HG03442 (cell line): ENCODE results near the gene LMNTD2.
A peak's percentile ranks its signal among the peaks of the same experiment; 100 is the strongest.
"Not testable (repeated sequence)": the region's sequence is repeated elsewhere in the genome, so short reads cannot be mapped to it uniquely, and the experiment has no call there.

ENCODE experiments used
- ATAC-seq: cut with Tn5 transposase; IDR thresholded peaks from one replicate; pipeline ENCODE4 v1.9.1; 2021; ENCODE audit warnings: mild to moderate bottlenecking, moderate library complexity; ENCODE audit not compliant: unreplicated experiment

LMNTD2 gene

GRCh38 chr11:587546-587945 is 27.0 kb upstream of the LMNTD2 start:
- ATAC-seq: no peak

- no peak for ATAC-seq
These were observed 26.1 kb upstream of the LMNTD2 start for GRCh38 chr11:586376-587316.

GRCh38 chr11:584287-584686 is 23.7 kb upstream of the LMNTD2 start:
- no peak for ATAC-seq

GRCh38 chr11:581752-582151 is 21.2 kb upstream of the LMNTD2 start:
- no peak for ATAC-seq

GRCh38 chr11:581342-581741 is 20.8 kb upstream of the LMNTD2 start:
- ATAC-seq: no peak

- ATAC-seq: no peak
These were observed 19.5 kb upstream of the LMNTD2 start for GRCh38 chr11:579830-580601.

GRCh38 chr11:578276-579035 is 17.9 kb upstream of the LMNTD2 start:
- no peak for ATAC-seq

GRCh38 chr11:577611-577894 is 17.0 kb upstream of the LMNTD2 start:
- ATAC-seq: no peak

- no peak for ATAC-seq
These were observed 16.5 kb upstream of the LMNTD2 start for GRCh38 chr11:576811-577610.

GRCh38 chr11:575996-576768 is 15.6 kb upstream of the LMNTD2 start, which contains the start of gene PHRF1:
PHRF1 (plus strand) TSS chr11:576470; CDS start chr11:581513, 5,043 bp downstream.
- ATAC-seq: peak; percentile 77

GRCh38 chr11:575313-575995 is 14.9 kb upstream of the LMNTD2 start:
- ATAC-seq: peak; percentile 31

GRCh38 chr11:574632-575312 is 14.2 kb upstream of the LMNTD2 start:
- no peak for ATAC-seq

- not testable (repeated sequence) for ATAC-seq
These were observed 13.6 kb upstream of the LMNTD2 start for GRCh38 chr11:574031-574570.

- ATAC-seq: no peak
These were observed 12.7 kb upstream of the LMNTD2 start for GRCh38 chr11:573146-573759.

GRCh38 chr11:571802-572185 is 11.3 kb upstream of the LMNTD2 start:
- no peak for ATAC-seq

- ATAC-seq: no peak
These were observed 8.8 kb upstream of the LMNTD2 start for GRCh38 chr11:569158-569885.
